Measurements from ENCODE around the gene ATP6V0B.

ATP6V0B gene

DNA sequence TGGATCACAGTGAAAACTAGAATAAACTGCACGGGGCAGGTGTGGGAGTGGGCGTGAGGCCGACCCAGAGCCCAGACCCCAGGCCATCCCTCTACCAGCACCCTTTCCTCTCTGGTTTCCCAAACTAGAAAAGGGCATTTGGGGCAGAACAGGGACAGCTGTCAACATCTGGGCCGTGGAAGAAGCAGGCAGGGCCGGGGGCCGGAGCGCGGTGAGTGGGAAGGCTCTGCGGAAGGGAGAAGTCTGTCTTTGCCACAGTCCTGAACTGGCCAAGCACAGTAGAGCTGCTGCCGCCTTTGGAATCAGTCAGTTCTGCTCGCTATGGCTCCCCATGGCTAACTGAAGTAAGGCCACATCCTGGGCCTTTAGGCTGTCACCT lies 23.2 kb downstream of the ATP6V0B start:
- no peak for TF ChIP-seq CTCF (conservative IDR thresholded peaks at IDR 0.05; ENCODE audit: low read depth, low read length)
- DNase-seq (ENCODE audit: low read depth): no peak
- no peak overlapping the region for H3K4me3 ChIP-seq (ENCODE audit: low read length)

DNA sequence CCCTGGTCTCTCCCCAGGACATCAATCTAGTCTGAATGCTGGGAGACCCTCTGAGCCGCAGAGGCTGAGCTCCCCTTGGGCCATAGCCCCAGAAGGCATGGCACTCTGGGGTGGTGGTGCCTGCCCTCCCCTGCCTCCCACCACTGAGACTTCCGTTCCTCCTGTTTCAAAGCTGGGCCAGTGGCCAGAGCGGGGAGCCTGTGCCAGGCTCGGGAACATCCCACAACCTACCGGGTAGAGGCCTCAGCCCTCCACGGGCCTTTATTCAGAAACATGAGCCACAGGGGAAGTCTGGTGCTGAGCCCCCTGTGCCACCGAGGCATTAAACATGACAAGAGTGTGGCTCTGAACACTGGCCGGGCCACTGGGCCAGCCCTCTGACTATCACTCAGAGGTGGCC lies 24.7 kb downstream of the ATP6V0B start:
- no peak for DNase-seq (ENCODE audit: low read depth)
- H3K4me3 ChIP-seq (ENCODE audit: low read length): no peak overlapping the region
- no peak for TF ChIP-seq CTCF (conservative IDR thresholded peaks at IDR 0.05; ENCODE audit: low read depth, low read length)

GRCh38 chr1:44000122-44000665 lies 25.4 kb downstream of the ATP6V0B start:
- DNase-seq (ENCODE audit: low read depth): no peak
- TF ChIP-seq CTCF (conservative IDR thresholded peaks at IDR 0.05; ENCODE audit: low read depth, low read length): no peak
- no peak overlapping the region for H3K4me3 ChIP-seq (ENCODE audit: low read length)

DNA sequence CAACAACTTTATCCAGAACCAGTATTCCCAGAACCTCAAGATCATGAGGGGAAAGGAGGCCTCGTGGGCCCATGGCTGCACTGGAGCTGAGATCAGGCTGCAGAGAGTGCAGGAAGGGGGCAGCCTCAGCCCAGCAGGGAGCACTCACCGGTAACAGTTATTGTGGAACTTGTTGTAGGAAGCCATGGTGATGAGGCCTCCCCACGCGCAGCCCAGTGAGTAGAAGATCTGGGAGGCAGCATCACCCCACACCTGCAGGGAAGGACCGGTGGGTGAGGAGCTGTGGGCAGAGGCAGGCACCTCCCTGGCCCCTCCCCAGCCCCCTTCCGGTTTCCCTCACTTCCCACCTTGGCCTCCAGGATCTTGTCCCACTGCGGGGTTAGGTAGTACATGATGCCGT lies 27.4 kb downstream of the ATP6V0B start:
- TF ChIP-seq CTCF (conservative IDR thresholded peaks at IDR 0.05; ENCODE audit: low read depth, low read length): no peak
- H3K4me3 ChIP-seq (ENCODE audit: low read length): no peak overlapping the region
- DNase-seq (ENCODE audit: low read depth): no peak

GRCh38 chr1:44002606-44003157 lies 27.9 kb downstream of the ATP6V0B start:
- no peak for DNase-seq (ENCODE audit: low read depth)
- H3K4me3 ChIP-seq (ENCODE audit: low read length): no peak overlapping the region
- peak; percentile 44 for TF ChIP-seq CTCF (conservative IDR thresholded peaks at IDR 0.05; ENCODE audit: low read depth, low read length)

- no peak for DNase-seq (ENCODE audit: low read depth)
- no peak for TF ChIP-seq CTCF (conservative IDR thresholded peaks at IDR 0.05; ENCODE audit: low read depth, low read length)
- H3K4me3 ChIP-seq (ENCODE audit: low read length): no peak overlapping the region
These were observed 33.5 kb downstream of the ATP6V0B start for GRCh38 chr1:44008259-44008658.

DNA sequence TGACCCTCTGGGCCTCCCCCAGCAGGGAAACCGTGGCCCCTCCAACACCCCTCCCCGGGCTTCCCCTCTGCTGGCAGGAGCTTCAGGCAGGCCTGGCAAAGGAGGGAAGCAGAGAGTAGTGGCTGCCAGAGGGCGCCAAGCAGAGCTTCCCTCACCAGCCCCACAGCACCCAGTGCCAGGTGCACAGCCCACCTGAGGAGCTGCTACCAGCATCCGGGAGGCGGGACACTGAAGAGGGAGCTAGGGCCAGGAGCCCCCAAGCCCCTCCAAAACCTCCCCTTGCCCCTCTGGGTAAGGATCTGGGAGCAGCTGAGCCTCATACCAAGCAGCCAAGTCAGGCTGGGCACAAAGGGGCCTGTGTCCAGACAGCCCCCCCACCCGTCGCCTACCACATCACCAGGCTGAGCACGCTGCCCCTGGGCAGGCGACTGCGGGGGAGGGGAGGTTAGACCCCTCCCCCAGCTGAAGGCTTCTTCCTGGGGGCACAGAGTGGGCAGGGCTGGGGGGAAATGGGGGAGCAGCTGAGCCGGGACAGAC lies 36.2 kb downstream of the ATP6V0B start:
- no peak for DNase-seq (ENCODE audit: low read depth)
- H3K4me3 ChIP-seq (ENCODE audit: low read length): no peak overlapping the region
- no peak for TF ChIP-seq CTCF (conservative IDR thresholded peaks at IDR 0.05; ENCODE audit: low read depth, low read length)
